HFFc6 (cell line): ENCODE measurements around the gene VSTM2L. TPM values are rescaled to one million over a fixed set of nuclear protein-coding genes. Genes with fewer than 3 reads are reported as not detected.

Experiments used
- DNase-seq: peaks from one replicate; pipeline ENCODE4 v3.0.0-alpha.2; 2018
- H3K27ac Mint-ChIP-seq: 2 replicates; pipeline ENCODE4 v1.8.0; 2020; ENCODE audit warnings: mild to moderate bottlenecking, mixed read lengths
- H3K27me3 Mint-ChIP-seq: 2 replicates; pipeline ENCODE4 v1.8.0; 2021; ENCODE audit warnings: mild to moderate bottlenecking, moderate library complexity, mixed read lengths; ENCODE audit not compliant: insufficient read depth
- H3K36me3 Mint-ChIP-seq: 2 replicates; pipeline ENCODE4 v1.8.0; 2021; ENCODE audit warnings: low read depth, mixed read lengths
- H3K4me1 Mint-ChIP-seq: 2 replicates; pipeline ENCODE4 v1.8.0; 2020; ENCODE audit warnings: low read depth, mixed read lengths
- H3K4me3 Mint-ChIP-seq: 2 replicates; pipeline ENCODE4 v1.8.0; 2020; ENCODE audit warnings: mild to moderate bottlenecking, moderate library complexity, mixed read lengths
- H3K9me3 Mint-ChIP-seq: 2 replicates; pipeline ENCODE4 v1.8.0; 2020; ENCODE audit warnings: mild to moderate bottlenecking, mixed read lengths
- CTCF ChIP-seq: fragments of 200-600 bp; sonication (generic); IDR thresholded peaks from 2 replicates; pipeline ENCODE4 v1.5.0; 2021; ENCODE audit warnings: antibody characterized with exemption, mild to moderate bottlenecking
- total RNA-seq, 6 experiments: library from RNA; stranded (reverse); fragmentation: NEBNext Ultra II Directional; extraction: Animal tissue kit (Norgen Biotek cat#: 25700); gene quantifications; 2 replicates in 1 of 6; 3 replicates in 5 of 6; pipeline ENCODE4 v1.2.3, GENCODE V29; 2021

Gene VSTM2L
- total RNA-seq, 6 experiments from 2014 or later = 0.12 to 0.95 (median 0.55) TPM; not detected in 2

- H3K9me3 Mint-ChIP-seq = no peaks in the 10 kb centered on the region
- DNase-seq = no peak
- H3K4me3 Mint-ChIP-seq = no peak overlapping the region
- H3K27ac Mint-ChIP-seq = no peak overlapping the region
- 0 out of 2 replicates have a peak, but pooled peaks cover 3% of the 10 kb centered on the region for H3K36me3 Mint-ChIP-seq
- peaks cover 54% of the 10 kb centered on the region for H3K27me3 Mint-ChIP-seq
- peaks cover 29% of the 10 kb centered on the region for H3K4me1 Mint-ChIP-seq
- no peak for TF ChIP-seq CTCF
Measured at GRCh38 chr20:37911261-37911660, 8.3 kb downstream of the VSTM2L start.

DNA sequence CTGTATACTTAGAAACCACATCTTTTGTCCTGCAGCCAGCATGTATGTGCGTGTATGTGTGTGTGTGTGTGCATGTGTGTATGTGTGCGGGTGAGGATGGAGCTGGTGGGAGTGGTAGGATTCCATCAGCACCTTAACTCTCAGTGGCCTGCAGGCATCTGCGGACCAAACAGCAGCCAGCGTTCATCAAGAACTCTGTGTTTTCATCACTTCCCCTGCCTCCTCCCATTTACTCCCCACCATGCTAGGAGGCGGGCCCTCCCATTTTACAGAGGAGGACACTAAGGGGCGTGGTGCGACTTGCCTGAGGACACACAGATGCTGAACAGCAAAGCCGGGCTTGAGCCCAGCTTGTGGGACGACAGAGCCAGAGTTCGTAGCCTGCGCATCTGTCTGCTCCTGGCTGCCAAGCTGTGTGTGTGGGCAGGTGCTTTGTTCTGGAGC is 8.9 kb downstream of the VSTM2L start:
- DNase-seq = no peak
- no peak overlapping the region for H3K4me3 Mint-ChIP-seq
- 0 out of 2 replicates have a peak, but pooled peaks cover 3% of the 10 kb centered on the region for H3K36me3 Mint-ChIP-seq
- TF ChIP-seq CTCF = no peak
- H3K27ac Mint-ChIP-seq = no peak overlapping the region
- H3K27me3 Mint-ChIP-seq = peaks cover 55% of the 10 kb centered on the region
- H3K4me1 Mint-ChIP-seq = peaks cover 29% of the 10 kb centered on the region
- H3K9me3 Mint-ChIP-seq = no peaks in the 10 kb centered on the region

- Mint-ChIP-seq H3K27ac (no peak overlapping the region), H3K36me3 (0 out of 2 replicates have a peak, but pooled peaks cover 3% of the 10 kb centered on the region), H3K4me3 (no peak overlapping the region), H3K9me3 (no peaks in the 10 kb centered on the region), H3K27me3 (peaks cover 64% of the 10 kb centered on the region), H3K4me1 (peaks cover 20% of the 10 kb centered on the region)
- TF ChIP-seq CTCF = no peak
- DNase-seq = no peak
Measured at GRCh38 chr20:37912874-37913273, 9.9 kb downstream of the VSTM2L start.

- Mint-ChIP-seq H3K27me3 (peaks cover 68% of the 10 kb centered on the region), H3K4me3 (no peak overlapping the region), H3K9me3 (no peaks in the 10 kb centered on the region), H3K36me3 (0 out of 2 replicates have a peak, but pooled peaks cover 2% of the 10 kb centered on the region), H3K27ac (no peak overlapping the region), H3K4me1 (peaks cover 11% of the 10 kb centered on the region)
- no peak for TF ChIP-seq CTCF
- no peak for DNase-seq
Measured at GRCh38 chr20:37913567-37914366, 10.8 kb downstream of the VSTM2L start.

GRCh38 chr20:37914367-37914671 is 11.4 kb downstream of the VSTM2L start:
- Mint-ChIP-seq H3K9me3 (no peaks in the 10 kb centered on the region), H3K27ac (no peak overlapping the region), H3K4me3 (no peak overlapping the region), H3K27me3 (peaks cover 70% of the 10 kb centered on the region), H3K4me1 (peaks cover 7% of the 10 kb centered on the region), H3K36me3 (no peaks in the 10 kb centered on the region)
- TF ChIP-seq CTCF = no peak
- no peak for DNase-seq
